AG04449 (cell line): ENCODE results near the gene FGF14.

Experiments
- CTCF ChIA-PET: fragments of 350-600 bp; formaldehyde crosslinking; extraction: SDS; loops from one replicate; lab custom pipeline; 2021; ENCODE audit warnings: antibody characterized with exemption; lab: Yijun Ruan, JAX
- POLR2A ChIA-PET: fragments of 400-600, 350-600 bp; formaldehyde crosslinking; extraction: SDS; loops from one replicate; lab custom pipeline; 2020; ENCODE audit warnings: antibody characterized with exemption, inconsistent platforms; lab: Yijun Ruan, JAX
- DNase-seq: peaks from one replicate; pipeline ENCODE4 v3.0.0-alpha.2; 2010; ENCODE audit warnings: low read depth, low spot score
- H3K4me3 ChIP-seq: 2 replicates; pipeline ENCODE4 v1.5.1; 2011; ENCODE audit warnings: low read depth, mild to moderate bottlenecking, control low read depth, low read length
- CTCF ChIP-seq: IDR thresholded peaks from one replicate; pipeline ENCODE4 v1.5.1; 2011; ENCODE audit warnings: mild to moderate bottlenecking, moderate library complexity, low read length, control low read depth, inconsistent platforms; ENCODE audit not compliant: insufficient read depth; ENCODE audit errors: missing control alignments

FGF14 gene

GRCh38 chr13:101875717-101876393 is 526.0 kb downstream of the FGF14 start:
- no peak for DNase-seq
- TF ChIP-seq CTCF: no peak
- ChIA-PET CTCF (interaction anchor here (1.2 kb wide), 1 partner anchor 16 kb away, joined by 3 read pairs; no protein-coding TSS in a partner anchor), POLR2A (no interaction called here)
- no peak overlapping the region for H3K4me3 ChIP-seq

- ChIA-PET POLR2A (no interaction called here), CTCF (no interaction called here)
- DNase-seq: no peak
- TF ChIP-seq CTCF: no peak
- H3K4me3 ChIP-seq: no peak overlapping the region
Measured at GRCh38 chr13:101875091-101875490, 526.8 kb downstream of the FGF14 start.

- CTCF ChIA-PET: interaction anchor here (1.0 kb wide), 1 partner anchor 725 kb away, joined by 3 read pairs; no protein-coding TSS in a partner anchor
- no peak for DNase-seq
- POLR2A ChIA-PET: no interaction called here
- no peak overlapping the region for H3K4me3 ChIP-seq
- no peak for TF ChIP-seq CTCF
Measured at GRCh38 chr13:101869553-101869952, 532.3 kb downstream of the FGF14 start.

- DNase-seq: no peak
- ChIA-PET CTCF (no interaction called here), POLR2A (no interaction called here)
- no peak for TF ChIP-seq CTCF
- no peak overlapping the region for H3K4me3 ChIP-seq
Measured at GRCh38 chr13:101868585-101869469, 533.0 kb downstream of the FGF14 start.

GRCh38 chr13:101866889-101867581 is 534.8 kb downstream of the FGF14 start:
- TF ChIP-seq CTCF: no peak
- ChIA-PET CTCF (no interaction called here), POLR2A (no interaction called here)
- no peak overlapping the region for H3K4me3 ChIP-seq
- DNase-seq: no peak
